ENCODE data around the gene ANKH. TPM values are rescaled to one million over a fixed set of nuclear protein-coding genes. Genes with fewer than 3 reads are reported as not detected.

Gene ANKH
- total RNA-seq, 4 donors from 2014 or later = 18.1 to 44.5 (median 30.5) TPM

DNA sequence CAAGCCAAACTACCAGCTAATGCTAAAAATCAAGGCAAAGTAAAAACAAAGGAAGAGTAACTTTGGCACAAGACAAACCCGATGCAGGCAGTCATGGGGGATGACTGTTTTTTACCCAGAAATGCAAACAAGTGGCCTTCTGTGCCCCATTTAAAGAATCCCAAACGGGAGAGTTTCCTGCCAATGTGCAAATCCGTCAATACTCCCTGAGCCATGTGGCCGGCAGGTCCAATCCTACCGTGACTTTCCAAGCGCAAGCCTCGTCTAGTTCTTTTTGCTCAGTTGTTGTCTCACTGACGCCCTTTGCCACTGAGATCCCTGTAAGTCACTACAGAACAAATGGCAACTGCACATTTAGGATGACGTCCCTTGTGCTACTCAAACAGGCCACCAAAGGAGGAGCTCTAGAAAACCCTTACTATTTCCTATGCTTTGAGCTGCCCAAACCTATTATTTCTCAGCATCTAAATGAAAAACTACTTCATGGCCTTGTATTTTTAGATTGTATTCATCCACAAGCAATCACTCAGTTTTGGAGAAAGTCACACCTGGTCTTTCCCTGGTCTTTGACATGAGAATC lies 163.7 kb downstream of the ANKH start:
- TF ChIP-seq, protein P1, sequence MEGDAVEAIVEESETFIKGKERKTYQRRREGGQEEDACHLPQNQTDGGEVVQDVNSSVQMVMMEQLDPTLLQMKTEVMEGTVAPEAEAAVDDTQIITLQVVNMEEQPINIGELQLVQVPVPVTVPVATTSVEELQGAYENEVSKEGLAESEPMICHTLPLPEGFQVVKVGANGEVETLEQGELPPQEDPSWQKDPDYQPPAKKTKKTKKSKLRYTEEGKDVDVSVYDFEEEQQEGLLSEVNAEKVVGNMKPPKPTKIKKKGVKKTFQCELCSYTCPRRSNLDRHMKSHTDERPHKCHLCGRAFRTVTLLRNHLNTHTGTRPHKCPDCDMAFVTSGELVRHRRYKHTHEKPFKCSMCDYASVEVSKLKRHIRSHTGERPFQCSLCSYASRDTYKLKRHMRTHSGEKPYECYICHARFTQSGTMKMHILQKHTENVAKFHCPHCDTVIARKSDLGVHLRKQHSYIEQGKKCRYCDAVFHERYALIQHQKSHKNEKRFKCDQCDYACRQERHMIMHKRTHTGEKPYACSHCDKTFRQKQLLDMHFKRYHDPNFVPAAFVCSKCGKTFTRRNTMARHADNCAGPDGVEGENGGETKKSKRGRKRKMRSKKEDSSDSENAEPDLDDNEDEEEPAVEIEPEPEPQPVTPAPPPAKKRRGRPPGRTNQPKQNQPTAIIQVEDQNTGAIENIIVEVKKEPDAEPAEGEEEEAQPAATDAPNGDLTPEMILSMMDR (IDR thresholded peaks at IDR 0.05; ENCODE audit: low read depth) = no peak

DNA sequence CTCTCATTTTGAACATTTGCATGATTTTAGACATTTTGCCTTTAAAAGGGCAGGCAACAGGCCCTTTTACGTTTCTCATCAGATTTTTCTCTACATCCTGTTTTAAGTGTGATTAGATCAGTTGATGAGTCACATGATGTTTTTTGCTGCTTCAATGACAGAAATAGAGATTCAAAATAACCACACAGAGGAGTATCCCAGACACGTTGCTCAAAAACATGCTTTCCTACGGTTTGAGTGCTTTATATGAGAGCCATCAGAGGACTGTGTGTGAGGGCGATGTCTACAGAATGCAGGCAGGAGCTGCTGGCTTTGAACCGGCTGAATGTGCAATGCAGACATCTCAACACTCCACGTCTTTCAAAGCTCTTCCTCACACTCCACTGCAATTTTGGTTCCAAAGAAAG lies 165.0 kb downstream of the ANKH start:
- TF ChIP-seq, protein P1 (IDR thresholded peaks at IDR 0.05; ENCODE audit: low read depth) = no peak

DNA sequence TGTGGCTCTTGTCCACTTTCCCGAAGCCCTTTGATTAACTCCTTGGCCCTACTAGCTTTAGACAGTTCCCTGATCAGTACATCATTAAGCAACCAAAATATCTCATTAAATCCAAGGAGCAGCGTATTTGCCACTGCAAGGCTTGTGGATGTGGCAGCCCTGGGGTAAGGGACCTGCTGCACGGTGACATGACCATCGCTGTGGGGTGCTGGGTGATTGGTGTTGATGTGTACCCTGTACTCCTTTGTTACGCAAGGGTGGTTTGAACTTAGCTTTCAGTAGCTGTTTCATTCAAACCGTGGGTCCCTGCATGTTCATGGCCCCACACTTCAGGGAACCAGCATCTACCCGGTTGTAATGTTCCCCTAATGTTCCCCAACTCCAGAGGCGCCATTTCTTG lies 166.0 kb downstream of the ANKH start:
- TF ChIP-seq, protein P1 (IDR thresholded peaks at IDR 0.05; ENCODE audit: low read depth) = no peak

DNA sequence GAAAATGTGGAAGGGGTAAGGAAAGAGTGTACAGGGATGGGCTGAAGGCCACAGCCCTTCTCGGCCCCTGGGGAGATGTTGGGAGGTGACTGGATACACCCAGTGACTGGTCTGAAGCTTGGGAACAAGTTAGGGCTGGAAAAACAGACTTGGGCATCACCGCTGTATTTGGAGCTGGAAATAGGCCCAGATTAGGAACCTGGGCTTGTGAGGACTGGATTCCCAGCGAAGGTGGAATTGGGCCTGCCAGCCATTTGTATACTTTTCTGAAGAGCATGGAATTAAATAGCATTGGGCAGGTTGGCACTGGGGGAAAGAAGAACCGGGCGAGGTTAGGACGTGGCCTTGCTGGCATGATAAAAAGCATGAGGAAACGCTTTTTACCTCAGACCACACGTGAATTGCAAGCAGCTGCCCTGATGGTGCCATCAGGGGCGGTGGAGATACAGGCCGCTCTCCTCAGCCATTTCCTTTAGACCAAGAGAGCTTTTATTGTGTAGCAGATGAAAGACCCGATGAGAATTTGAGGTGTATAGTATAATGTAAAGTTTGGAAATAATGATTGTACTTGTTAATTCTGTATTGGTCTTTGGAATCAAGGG lies 169.2 kb downstream of the ANKH start:
- TF ChIP-seq, protein P1 (IDR thresholded peaks at IDR 0.05; ENCODE audit: low read depth) = no peak

DNA sequence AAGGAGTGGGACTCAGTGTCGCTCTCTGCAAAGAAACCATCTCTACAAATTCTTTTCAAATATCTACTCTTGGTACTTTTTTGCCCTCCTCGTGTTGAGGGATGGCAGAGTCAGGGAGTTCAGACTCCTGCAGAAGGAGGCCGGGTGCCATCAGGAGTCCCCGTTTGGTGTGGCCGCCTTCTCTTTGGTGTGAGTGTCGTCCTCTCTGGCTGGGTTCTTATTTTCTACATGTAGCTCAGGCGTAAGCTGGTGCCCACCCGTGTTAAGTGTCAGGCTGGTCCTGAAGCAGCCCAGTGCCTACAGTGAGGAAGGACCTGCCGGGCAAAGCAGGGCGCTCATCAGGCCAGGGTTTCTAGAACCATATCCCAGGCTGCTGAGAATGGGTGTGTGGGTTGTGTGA lies 170.0 kb downstream of the ANKH start:
- TF ChIP-seq, protein P1 (IDR thresholded peaks at IDR 0.05; ENCODE audit: low read depth) = no peak

DNA sequence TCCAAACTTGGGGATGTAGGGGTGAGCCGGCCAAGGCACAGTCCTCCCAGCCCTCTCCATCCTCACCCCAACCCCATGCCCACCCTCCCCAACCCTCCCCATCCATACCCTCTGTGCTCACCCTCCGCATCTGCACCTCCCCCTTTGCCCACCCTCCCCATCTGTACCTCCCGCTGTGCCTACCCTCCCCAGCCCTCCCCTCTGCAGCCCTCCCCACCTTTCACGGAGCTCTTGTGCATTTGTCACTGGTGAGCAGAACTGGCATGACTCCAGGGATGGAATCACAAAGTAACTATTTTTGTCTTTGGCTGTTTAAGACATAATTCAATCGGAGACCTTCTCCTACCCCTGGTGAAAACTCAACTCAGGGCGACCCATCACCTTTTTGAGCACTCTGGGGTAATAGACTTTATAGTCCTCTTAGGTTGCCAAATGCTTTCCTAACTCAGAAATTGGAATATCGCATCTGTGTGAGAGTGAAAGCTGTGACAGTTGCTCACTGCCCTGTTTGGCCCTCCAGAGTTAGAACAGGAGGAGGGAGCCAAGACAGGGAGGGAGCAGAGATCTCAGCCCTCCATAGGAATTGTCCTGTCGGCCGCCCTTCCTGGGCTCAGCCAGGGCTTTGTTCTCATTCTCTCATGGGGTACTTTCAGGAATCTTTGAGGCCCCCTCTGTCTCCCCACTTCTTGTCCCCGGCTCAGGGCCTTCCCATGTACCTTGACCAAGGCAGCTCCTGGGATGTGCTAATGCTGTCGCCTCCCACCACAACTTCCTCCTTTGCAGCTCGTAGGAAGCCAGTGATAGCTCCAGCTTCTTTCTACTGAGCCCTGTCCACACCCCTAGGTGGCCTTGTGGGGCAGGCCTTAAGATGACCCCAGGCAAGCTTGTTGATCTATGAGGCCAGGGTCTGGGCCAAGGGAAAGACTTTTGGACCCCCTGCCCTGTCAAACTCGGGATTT lies 170.8 kb downstream of the ANKH start:
- TF ChIP-seq, protein P1 (IDR thresholded peaks at IDR 0.05; ENCODE audit: low read depth) = no peak

DNA sequence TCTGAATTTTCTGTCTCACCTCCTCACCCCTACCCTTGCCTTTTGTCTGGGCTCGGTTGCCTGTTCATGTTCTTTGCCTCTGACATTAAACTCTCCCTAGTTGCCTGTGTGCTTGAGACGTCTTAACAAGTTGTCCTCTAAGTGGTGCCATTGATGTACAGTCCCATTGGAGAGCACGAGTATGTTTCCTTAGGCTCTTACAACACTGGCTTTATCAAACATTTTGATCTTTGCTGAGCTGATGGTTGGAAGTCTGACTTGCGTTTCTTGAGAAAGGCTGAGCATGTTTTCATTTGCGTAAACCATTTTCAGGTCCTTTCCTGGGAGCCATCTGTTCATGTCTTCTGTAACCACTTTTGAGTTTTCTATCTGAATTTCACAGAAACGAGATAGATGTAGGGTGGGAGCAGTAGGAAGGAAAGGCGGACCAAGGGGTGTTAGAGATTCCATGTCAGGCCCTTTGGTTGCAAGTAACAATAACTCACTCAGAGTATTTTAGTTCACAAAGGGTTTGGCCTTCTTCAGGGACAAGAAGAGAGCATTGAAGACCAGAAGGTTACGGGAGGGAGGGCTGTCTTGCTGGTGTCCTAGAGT lies 171.7 kb downstream of the ANKH start:
- TF ChIP-seq, protein P1 (IDR thresholded peaks at IDR 0.05; ENCODE audit: low read depth) = no peak
